H9 (cell line): ENCODE data around the gene JPH2. TPM values are rescaled to one million over a fixed set of nuclear protein-coding genes. Genes with fewer than 3 reads are reported as not detected.

Experiments used
- DNase-seq: peaks from one replicate; pipeline ENCODE4 v3.0.0-alpha.2; 2017
- H2AFZ ChIP-seq: one replicate; pipeline ENCODE4 v1.6.1; 2013; ENCODE audit warnings: mild to moderate bottlenecking, low read length, control low read depth, moderate library complexity
- H2AK5ac ChIP-seq: 2 replicates; pipeline ENCODE4 v1.6.1; 2013; ENCODE audit warnings: low read length, control low read depth, mixed read lengths; ENCODE audit not compliant: insufficient read length
- H2BK120ac ChIP-seq: one replicate; pipeline ENCODE4 v1.6.1; 2013; ENCODE audit warnings: low read depth, mild to moderate bottlenecking, low read length, control low read depth, inconsistent platforms; ENCODE audit not compliant: poor library complexity, severe bottlenecking
- H2BK12ac ChIP-seq: 2 replicates; pipeline ENCODE4 v1.6.1; 2013; ENCODE audit warnings: low read length, control low read depth, mixed read lengths, low read depth; ENCODE audit not compliant: insufficient read length
- H2BK15ac ChIP-seq: 2 replicates; pipeline ENCODE4 v1.6.1; 2013; ENCODE audit warnings: low read depth, low read length, control low read depth
- H2BK20ac ChIP-seq: one replicate; pipeline ENCODE4 v1.6.1; 2013; ENCODE audit warnings: low read depth, mild to moderate bottlenecking, low read length, control low read depth, inconsistent platforms; ENCODE audit not compliant: poor library complexity, severe bottlenecking
- H2BK5ac ChIP-seq: 2 replicates; pipeline ENCODE4 v1.6.1; 2013; ENCODE audit warnings: low read length, control low read depth, mixed read lengths; ENCODE audit not compliant: insufficient read length
- H3K14ac ChIP-seq: 2 replicates; pipeline ENCODE4 v1.6.1; 2013; ENCODE audit warnings: low read length, control low read depth; ENCODE audit not compliant: insufficient read depth
- H3K18ac ChIP-seq: 2 replicates; pipeline ENCODE4 v1.6.1; 2013; ENCODE audit warnings: low read depth, mild to moderate bottlenecking, mixed read lengths, low read length, control low read depth; ENCODE audit not compliant: insufficient read length
- H3K23ac ChIP-seq: 2 replicates; pipeline ENCODE4 v1.6.1; 2013; ENCODE audit warnings: low read length, control low read depth, mixed read lengths, low read depth; ENCODE audit not compliant: insufficient read length
- H3K23me2 ChIP-seq: 2 replicates; pipeline ENCODE4 v1.6.1; 2013; ENCODE audit warnings: low read depth, mild to moderate bottlenecking, mixed read lengths, low read length, control low read depth; ENCODE audit not compliant: insufficient read length, poor library complexity, severe bottlenecking
- H3K27ac ChIP-seq: 2 replicates; pipeline ENCODE4 v1.5.1; 2013; ENCODE audit warnings: low read length, control low read depth, mixed read lengths, low read depth; ENCODE audit not compliant: insufficient read length
- H3K27me3 ChIP-seq: 2 replicates; pipeline ENCODE4 v1.6.1; 2013; ENCODE audit warnings: low read length, control low read depth, inconsistent platforms; ENCODE audit not compliant: insufficient read depth
- H3K4ac ChIP-seq: 2 replicates; pipeline ENCODE4 v1.6.1; 2013; ENCODE audit warnings: low read depth, mild to moderate bottlenecking, control low read depth, inconsistent platforms, low read length, moderate library complexity
- H3K4me1 ChIP-seq: 2 replicates; pipeline ENCODE4 v1.6.1; 2013; ENCODE audit warnings: low read length, control low read depth, inconsistent platforms; ENCODE audit not compliant: insufficient read depth
- H3K4me2 ChIP-seq: 2 replicates; pipeline ENCODE4 v1.6.1; 2013; ENCODE audit warnings: low read length, control low read depth, mixed read lengths; ENCODE audit not compliant: insufficient read length, insufficient read depth
- H3K56ac ChIP-seq: 2 replicates; pipeline ENCODE4 v1.6.1; 2013; ENCODE audit warnings: low read depth, mild to moderate bottlenecking, mixed read lengths, low read length, control low read depth; ENCODE audit not compliant: insufficient read length
- H3K79me1 ChIP-seq: 2 replicates; pipeline ENCODE4 v1.6.1; 2013; ENCODE audit warnings: low read depth, mild to moderate bottlenecking, moderate library complexity, low read length, control low read depth, inconsistent platforms; ENCODE audit not compliant: insufficient read depth, poor library complexity, severe bottlenecking
- H3K79me2 ChIP-seq: 2 replicates; pipeline ENCODE4 v1.6.1; 2013; ENCODE audit warnings: low read length, control low read depth, inconsistent platforms; ENCODE audit not compliant: insufficient read depth
- H3K9ac ChIP-seq: 2 replicates; pipeline ENCODE4 v1.6.1; 2013; ENCODE audit warnings: low read length, control low read depth, mixed read lengths; ENCODE audit not compliant: insufficient read length; ENCODE audit errors: extremely low read depth
- H3K9me3 ChIP-seq: one replicate; pipeline ENCODE4 v1.6.1; 2013; ENCODE audit warnings: low read depth, low read length, inconsistent platforms; ENCODE audit not compliant: control insufficient read depth
- H3T11ph ChIP-seq: one replicate; pipeline ENCODE4 v1.6.1; 2013; ENCODE audit warnings: mild to moderate bottlenecking, low read length, control low read depth, inconsistent platforms
- H4K20me1 ChIP-seq: one replicate; pipeline ENCODE4 v1.6.1; 2013; ENCODE audit not compliant: control insufficient read depth, insufficient read length, insufficient read depth
- H4K5ac ChIP-seq: 2 replicates; pipeline ENCODE4 v1.6.1; 2013; ENCODE audit warnings: low read depth, mild to moderate bottlenecking, mixed read lengths, low read length, control low read depth; ENCODE audit not compliant: insufficient read length
- H4K8ac ChIP-seq: replicated peaks from 2 replicates; pipeline ENCODE4 v1.6.1; 2013; ENCODE audit warnings: low read length, control low read depth, mixed read lengths, low read depth; ENCODE audit not compliant: insufficient read length
- H4K91ac ChIP-seq: 2 replicates; pipeline ENCODE4 v1.6.1; 2013; ENCODE audit warnings: low read depth, mild to moderate bottlenecking, moderate library complexity, mixed read lengths, low read length, control low read depth; ENCODE audit not compliant: insufficient read length
- H3K27ac Mint-ChIP-seq, 3 experiments: 2 replicates in 2 of 3; 3 replicates in 1 of 3; pipeline ENCODE4 v1.8.0; 2020 to 2021; ENCODE audit warnings: mixed read lengths in 3 of 3, mild to moderate bottlenecking in 1 of 3, moderate library complexity in 1 of 3
- H3K27me3 Mint-ChIP-seq: 2 replicates; pipeline ENCODE4 v1.8.0; 2021; ENCODE audit warnings: low read depth, mild to moderate bottlenecking, moderate library complexity, mixed read lengths
- H3K36me3 Mint-ChIP-seq, 3 experiments: 2 replicates in 2 of 3; 3 replicates in 1 of 3; pipeline ENCODE4 v1.8.0; 2020 to 2021; ENCODE audit warnings: low read depth in 3 of 3, mixed read lengths in 3 of 3; ENCODE audit not compliant: insufficient read depth in 1 of 3
- H3K4me1 Mint-ChIP-seq, 2 experiments: 2 replicates each; pipeline ENCODE4 v1.8.0; 2020; ENCODE audit warnings: mixed read lengths in 2 of 2
- H3K4me3 Mint-ChIP-seq, 2 experiments: 2 replicates in 1 of 2; 3 replicates in 1 of 2; pipeline ENCODE4 v1.8.0; 2020 to 2021; ENCODE audit warnings: mild to moderate bottlenecking in 2 of 2, mixed read lengths in 2 of 2, moderate library complexity in 1 of 2
- H3K9me3 Mint-ChIP-seq, 2 experiments: 2 replicates in 1 of 2; 3 replicates in 1 of 2; pipeline ENCODE4 v1.8.0; 2020; ENCODE audit warnings: mild to moderate bottlenecking in 2 of 2, mixed read lengths in 2 of 2, moderate library complexity in 1 of 2
- CTCF ChIP-seq: fragments of 200-600 bp; sonication (generic); conservative IDR thresholded peaks from 3 replicates; pipeline ENCODE4 v1.8.0; 2021; ENCODE audit warnings: antibody characterized with exemption, mild to moderate bottlenecking
- WGBS: extraction: QIAGEN DNeasy Blood & Tissue Kit; methylation state at CpG from one replicate; pipeline ENCODE4 v1.1.7; 2013; ENCODE audit warnings: missing lambda C conversion rate, low lambda C conversion rate, mixed read lengths; ENCODE audit not compliant: insufficient read length; ENCODE audit errors: extremely low coverage; 5-methylcytosine and 5-hydroxymethylcytosine counted together
- total RNA-seq: library from RNA; stranded (reverse); gene quantifications from 2 replicates; pipeline ENCODE4 v1.2.1, GENCODE V29; 2021

JPH2 gene
- total RNA-seq, 1 experiment from 2014 or later = 0.31 TPM

DNA sequence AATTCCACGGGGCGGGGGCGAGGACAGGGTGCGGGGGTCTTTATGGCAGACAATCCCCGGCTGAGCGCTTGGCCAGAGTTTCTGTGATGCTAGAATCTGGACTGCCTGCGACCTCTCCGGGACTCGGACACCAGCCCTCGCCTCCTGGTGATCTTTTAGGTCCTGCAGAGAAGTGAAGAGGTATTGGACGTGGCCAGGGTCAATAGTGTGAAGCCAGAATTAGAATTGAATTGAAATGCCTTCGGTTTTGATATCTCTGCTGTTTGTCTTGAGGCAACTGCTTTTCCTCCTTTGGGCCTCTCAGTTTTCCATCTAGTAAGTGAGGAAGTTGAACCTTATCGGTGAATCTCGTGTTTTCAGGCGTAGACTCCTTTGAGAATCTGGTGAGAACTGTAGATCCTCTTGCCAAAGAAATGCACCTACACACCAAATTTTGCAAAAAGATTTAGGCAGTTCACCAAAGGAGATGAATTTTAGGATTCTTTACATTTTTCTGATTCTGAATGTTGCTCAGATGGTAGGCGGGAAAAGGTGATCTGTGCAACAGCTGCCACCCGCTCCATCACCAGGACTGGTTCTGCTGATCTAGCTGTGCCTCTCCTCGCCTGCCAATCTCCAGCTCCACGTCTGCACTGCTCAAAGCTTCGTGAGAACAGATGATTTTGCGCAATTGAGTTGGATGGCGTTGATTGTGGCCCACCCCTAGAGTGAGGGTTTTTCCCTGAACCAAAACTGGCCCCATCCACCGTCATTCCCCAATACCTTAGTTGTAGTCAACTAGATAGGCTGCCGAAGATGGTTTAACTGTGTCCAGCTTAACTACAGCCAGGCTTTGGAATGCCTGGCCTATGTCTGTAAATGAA lies 24.4 kb upstream of the JPH2 start:
- peaks cover 15% of the 10 kb centered on the region for H3K23me2 ChIP-seq
- H4K5ac ChIP-seq = peak overlapping the region; percentile 5
- H4K20me1 ChIP-seq = no peaks in the 10 kb centered on the region
- H3K79me2 ChIP-seq = peaks cover 21% of the 10 kb centered on the region
- H3K4me1 ChIP-seq = peaks cover 3% of the 10 kb centered on the region; the same call in 1 of the 2 replicates
- H3K23ac ChIP-seq = no peak overlapping the region
- H3K9ac ChIP-seq = peak overlapping the region; percentile 84
- H4K91ac ChIP-seq = no peak overlapping the region
- no peak overlapping the region for H3K56ac ChIP-seq
- H3K4me2 ChIP-seq = peak overlapping the region; percentile 94
- TF ChIP-seq CTCF = no peak
- peak overlapping the region; percentile 52 for H3K18ac ChIP-seq
- H3K79me1 ChIP-seq = peaks cover 1% of the 10 kb centered on the region
- no peak overlapping the region for H3T11ph ChIP-seq
- Mint-ChIP-seq H3K4me3 (peak overlapping the region; percentile 98 to 100), H3K9me3 (peaks cover 0 to 2% of the 10 kb centered on the region in 2 experiments; a peak in 2 of 5 replicates), H3K27ac (peak overlapping the region; percentile 95 to 98 (median 96)), H3K4me1 (peaks cover 37 to 45% of the 10 kb centered on the region in 2 experiments), H3K27me3 (no peaks in the 10 kb centered on the region), H3K36me3 (peaks cover 1 to 9% (median 2%) of the 10 kb centered on the region in 3 experiments)
- no peak overlapping the region for H2BK15ac ChIP-seq
- no peak overlapping the region for H2AFZ ChIP-seq
- no peak overlapping the region for H2AK5ac ChIP-seq
- no peaks in the 10 kb centered on the region for H3K9me3 ChIP-seq
- H2BK5ac ChIP-seq = peak overlapping the region; percentile 43
- no peak overlapping the region for H2BK12ac ChIP-seq
- H3K27me3 ChIP-seq = no peaks in the 10 kb centered on the region
- no peak for DNase-seq
- peak overlapping the region; percentile 58; the same call in 1 of the 2 replicates for H3K14ac ChIP-seq
- no peak overlapping the region for H2BK20ac ChIP-seq
- no peak overlapping the region for H2BK120ac ChIP-seq
- no peak overlapping the region for H3K4ac ChIP-seq
- no CpG with 5 or more reads among the region's 24 CpGs for WGBS
- H3K27ac ChIP-seq = peak overlapping the region; percentile 32
- no peak overlapping the region for H4K8ac ChIP-seq
